H1 (cell line): ENCODE measurements around the gene FANCE. TPM values are rescaled to one million over a fixed set of nuclear protein-coding genes. Genes with fewer than 3 reads are reported as not detected.

Experiments
- CEBPB ChIP-seq: IDR thresholded peaks from 2 replicates; pipeline ENCODE4 v1.6.1; 2012; ENCODE audit warnings: low read depth, low read length
- CTCF ChIP-seq, 3 experiments: IDR thresholded peaks; 1 replicate in 2 of 3; 2 replicates in 1 of 3; pipeline versions ENCODE4 v1.5.1 to v1.6.1; 2011; ENCODE audit warnings: low read length in 3 of 3, mild to moderate bottlenecking in 3 of 3, inconsistent platforms in 2 of 3, low read depth in 1 of 3, moderate library complexity in 1 of 3; ENCODE audit not compliant: insufficient read depth in 1 of 3; ENCODE audit errors: control extremely low read depth in 1 of 3
- EP300 ChIP-seq, 2 experiments: IDR thresholded peaks; 1 replicate in 1 of 2; 2 replicates in 1 of 2; pipeline ENCODE4 v1.6.1; 2011 to 2012; ENCODE audit warnings: low read depth in 2 of 2, low read length in 2 of 2, mild to moderate bottlenecking in 2 of 2, borderline replicate concordance in 1 of 2, inconsistent platforms in 1 of 2, moderate library complexity in 1 of 2
- PHF8 ChIP-seq: fragments of 200-600 bp; sonication (generic); conservative IDR thresholded peaks from 2 replicates; pipeline ENCODE4 v1.7.1; 2012; ENCODE audit warnings: low read depth, mild to moderate bottlenecking, inconsistent platforms, low read length, moderate library complexity
- POU5F1 ChIP-seq: IDR thresholded peaks from 2 replicates; pipeline ENCODE4 v1.6.1; 2011; ENCODE audit warnings: low read depth, mild to moderate bottlenecking, low read length, moderate library complexity
- SUZ12 ChIP-seq: fragments of 200-600 bp; sonication (generic); IDR thresholded peaks from 2 replicates; pipeline ENCODE4 v1.6.1; 2012; ENCODE audit warnings: mild to moderate bottlenecking, inconsistent platforms, low read length, moderate library complexity, mixed read lengths
- polyA plus RNA-seq, 7 experiments: library from polyadenylated mRNA; depleted of rRNA in 3 of 7; stranded (reverse) in 5 of 7; unstranded in 2 of 7; fragments of >200 nt in 5 of 7; fragments of 200-250 nt in 2 of 7; gene quantifications; 1 replicate in 5 of 7; 2 replicates in 1 of 7; 4 replicates in 1 of 7; pipeline versions ENCODE4 v1.2.1 to v1.2.3, GENCODE V29; 2011 to 2013; ENCODE audit warnings: missing spikeins in 2 of 7, mixed read lengths in 2 of 7
- total RNA-seq: library from RNA; stranded (reverse); fragmentation: NEBNext Ultra II Directional; extraction: Animal tissue kit (Norgen Biotek cat#: 25700); gene quantifications from 2 replicates; pipeline ENCODE4 v1.2.1, GENCODE V29; 2021

The FANCE gene
- total and polyA plus RNA-seq, 2 of the 8 experiments (the other 6 are each of a cell fraction or from before 2014, with no cell fraction given), result 16.1 to 17.0 TPM

GRCh38 chr6:35503534-35503933 lies 51.4 kb downstream of the FANCE start (continued):
- TF ChIP-seq EP300 (IDR thresholded peaks at IDR 0.05; ENCODE audit: borderline replicate concordance in 1 of 2, low read depth in 2 of 2, low read length in 2 of 2) (no peak), CEBPB (no peak), CTCF (IDR thresholded peaks at IDR 0.05; ENCODE audit: control extremely low read depth in 1 of 3, insufficient read depth in 1 of 3, low read depth in 1 of 3, low read length in 3 of 3) (no peak), SUZ12 (no peak), POU5F1 (no peak), PHF8 (no peak)
